Activated CD8-positive, alpha-beta memory T cell treated with anti-CD3 and anti-CD28 coated beads, Interleukin-2, amount 50 U/mL, for 48 hours (primary cell): ENCODE data around the gene RPL26.

Experiments
- DNase-seq: peaks from one replicate; pipeline ENCODE4 v3.0.0-alpha.2; 2020

The RPL26 gene

DNA sequence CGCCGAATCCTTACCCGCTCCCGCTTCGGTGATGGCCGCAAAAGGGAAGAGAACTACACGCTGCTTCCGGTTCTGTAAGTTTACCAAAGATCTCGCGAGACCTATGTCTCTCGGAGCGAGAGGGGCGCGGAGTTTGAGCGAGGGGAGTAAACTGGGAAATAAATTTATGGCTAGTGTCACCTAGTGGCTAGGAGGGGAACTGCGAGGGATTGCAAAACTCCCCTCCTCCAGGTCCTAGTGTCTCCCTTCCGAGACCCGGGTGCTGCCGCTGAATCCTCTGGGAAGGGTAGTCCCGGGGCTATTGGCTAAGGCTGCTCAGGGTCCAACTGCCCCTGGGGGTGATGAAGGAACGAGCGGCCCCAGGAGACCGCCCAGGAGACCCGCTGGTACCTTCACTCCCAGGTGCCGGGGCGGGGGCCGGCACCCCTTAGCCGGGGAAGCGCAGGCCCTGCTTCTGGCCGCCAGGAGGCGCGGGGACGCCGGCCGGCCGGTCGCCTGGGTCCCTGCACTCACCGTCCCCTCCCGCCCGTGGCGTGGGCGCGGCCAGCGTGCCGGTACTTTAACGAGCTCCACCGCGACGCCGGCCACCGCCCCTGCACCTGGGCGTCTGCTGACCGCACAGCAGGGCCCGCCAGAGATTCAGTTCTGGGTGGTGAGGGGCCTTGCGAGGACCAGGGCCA lies at the start of gene RPL26:
TSS of gene RPL26 (minus strand) at position 51 of the 680 bp plus-strand sequence. CDS start 883 bp downstream, outside the sequence.
- DNase-seq: peak; percentile 93

DNA sequence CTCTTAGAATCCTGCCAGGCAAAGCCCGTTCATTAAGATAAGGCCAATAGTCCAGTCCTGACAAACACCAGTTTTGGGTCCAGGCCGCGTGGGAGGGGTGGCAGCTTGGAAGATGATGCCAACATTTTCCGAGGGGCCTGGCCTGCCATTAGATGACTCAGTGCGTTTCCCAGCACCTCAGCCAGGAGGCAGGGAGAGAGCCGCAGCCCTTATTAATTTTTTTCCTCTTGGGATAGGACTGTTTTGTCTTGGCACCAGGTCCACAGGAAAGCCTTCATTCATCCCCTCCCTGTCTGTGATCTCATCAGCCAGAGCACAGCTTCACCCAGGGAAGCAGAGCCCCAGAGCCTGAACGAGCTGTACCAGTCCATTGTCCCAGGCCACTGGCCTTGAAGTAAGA lies 48.0 kb upstream of the RPL26 start:
- DNase-seq: no peak

DNA sequence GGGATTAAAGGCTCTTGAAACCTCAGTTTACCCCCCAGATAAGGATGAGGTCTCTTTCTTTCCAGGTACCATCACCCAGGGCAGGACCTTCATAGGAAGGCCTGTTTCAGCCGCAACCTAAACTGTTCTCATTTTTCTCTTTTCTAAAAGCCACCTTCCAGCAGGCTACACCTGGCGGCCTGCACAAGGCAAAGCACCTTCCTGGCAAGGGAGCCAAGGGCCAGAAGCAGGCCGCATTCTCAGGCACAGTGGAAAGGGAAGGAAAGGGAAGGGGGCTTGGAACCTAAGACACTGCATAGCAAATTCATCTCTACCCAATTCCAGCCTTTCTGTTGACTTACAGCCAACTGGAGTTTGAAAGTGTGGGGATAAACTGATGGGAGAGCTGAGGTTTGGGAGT lies 43.8 kb upstream of the RPL26 start:
- no peak for DNase-seq

DNA sequence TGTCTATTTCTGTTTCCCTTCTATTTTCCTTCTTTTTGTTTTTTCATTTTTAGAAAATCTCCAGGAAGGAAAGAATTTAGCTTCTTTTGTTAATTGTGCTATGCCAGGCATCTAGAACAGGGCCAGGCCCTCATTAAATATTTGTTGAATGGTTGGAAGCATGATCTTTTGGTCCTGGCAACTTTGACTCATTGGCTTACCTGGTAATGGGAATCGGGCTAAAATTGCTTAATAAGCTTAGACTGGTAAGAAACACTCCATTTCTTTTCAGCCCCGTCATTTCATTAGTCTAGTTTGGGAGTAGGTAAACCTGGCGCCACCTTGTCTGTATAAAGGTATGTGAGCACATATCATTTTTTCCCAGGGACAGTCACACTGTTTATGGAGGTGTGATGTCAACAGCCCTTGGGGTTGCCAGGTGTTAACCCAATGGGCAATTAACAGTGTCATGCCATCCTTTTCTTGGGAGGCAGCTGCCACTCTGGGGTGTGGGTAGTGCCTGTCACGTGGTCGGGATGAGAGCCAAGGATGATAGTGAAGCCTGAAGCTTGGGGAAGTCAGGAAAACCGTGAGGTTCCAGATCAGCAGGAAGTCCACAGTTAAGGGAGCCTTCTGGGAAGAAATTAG lies 43.2 kb upstream of the RPL26 start:
- no peak for DNase-seq

DNA sequence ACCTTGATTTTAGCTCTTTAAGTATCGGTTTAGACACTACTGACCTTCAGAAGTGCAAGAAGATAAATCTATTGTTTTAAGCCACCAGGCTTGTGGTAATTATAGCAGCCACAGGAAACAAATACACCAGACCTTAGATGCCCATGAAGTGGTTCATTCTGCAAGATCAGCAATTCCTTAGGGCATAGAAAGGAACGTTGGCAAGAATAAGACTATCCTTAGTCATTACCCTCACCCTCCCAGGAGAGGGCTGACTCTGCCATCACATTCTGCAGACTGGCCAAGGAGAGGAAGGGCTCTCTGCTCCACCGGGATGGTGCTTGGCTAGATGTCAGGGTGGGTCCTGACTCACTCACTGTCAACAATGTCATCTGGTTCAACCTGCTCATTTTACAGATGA lies 38.6 kb upstream of the RPL26 start:
- DNase-seq: no peak

DNA sequence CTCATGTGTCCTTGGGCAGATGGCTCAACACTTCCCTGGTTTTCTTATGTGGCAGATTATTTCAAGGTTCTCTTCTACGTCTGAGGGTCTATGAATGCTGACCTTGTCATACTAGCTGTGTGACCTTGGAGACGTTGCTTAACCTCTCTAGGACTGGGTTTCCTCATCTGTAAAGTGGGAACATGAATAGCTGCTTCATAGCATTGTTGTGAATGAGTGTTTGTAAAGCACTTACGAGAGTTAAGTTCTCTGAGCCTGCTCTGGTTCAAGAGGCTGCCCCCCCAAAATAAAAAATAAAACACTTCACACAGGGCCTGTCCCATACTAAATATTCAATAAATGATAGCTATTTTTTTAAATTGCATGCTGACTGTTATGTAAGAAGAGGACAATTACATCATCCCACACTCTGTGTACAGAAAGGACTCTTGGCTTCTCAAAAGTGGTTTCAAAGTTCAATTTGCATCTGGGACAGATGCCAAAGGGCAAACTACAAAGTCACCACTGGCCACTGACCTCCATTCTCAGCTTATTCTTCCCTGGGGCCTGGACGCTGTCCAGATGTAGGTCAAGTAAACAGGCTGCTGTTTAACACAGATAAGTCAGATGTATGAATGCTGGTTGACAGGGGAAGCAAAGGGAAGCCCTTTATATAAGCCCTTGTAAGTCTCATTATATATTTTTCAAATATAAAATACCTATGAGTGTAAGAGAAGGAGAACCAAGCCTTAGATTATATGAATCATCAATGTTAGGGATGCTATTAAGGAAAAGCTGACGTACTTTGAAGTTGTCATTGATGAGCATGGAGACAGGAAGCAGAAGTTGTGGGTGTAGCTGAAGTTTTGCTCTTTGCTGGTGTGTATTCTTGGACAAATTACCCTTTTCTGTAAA lies 37.3 kb upstream of the RPL26 start:
- no peak for DNase-seq

DNA sequence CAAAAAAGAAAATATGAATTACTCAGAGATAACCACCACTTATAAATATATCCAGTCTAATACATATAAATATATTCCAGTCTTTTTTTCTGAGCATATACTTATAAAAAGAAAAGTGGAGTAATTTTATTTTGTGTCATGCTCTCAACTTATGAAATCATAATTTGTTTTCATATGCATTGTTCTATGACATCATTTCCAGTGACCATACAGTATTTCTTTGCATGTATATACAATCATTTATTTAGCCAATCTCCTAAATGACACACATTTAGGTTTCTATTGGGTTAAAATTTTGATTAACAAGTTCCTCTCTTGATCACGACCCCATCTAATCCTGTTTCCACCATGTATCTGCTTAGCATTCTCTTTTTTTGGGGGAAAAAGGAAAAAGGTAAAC lies 36.3 kb upstream of the RPL26 start:
- no peak for DNase-seq

DNA sequence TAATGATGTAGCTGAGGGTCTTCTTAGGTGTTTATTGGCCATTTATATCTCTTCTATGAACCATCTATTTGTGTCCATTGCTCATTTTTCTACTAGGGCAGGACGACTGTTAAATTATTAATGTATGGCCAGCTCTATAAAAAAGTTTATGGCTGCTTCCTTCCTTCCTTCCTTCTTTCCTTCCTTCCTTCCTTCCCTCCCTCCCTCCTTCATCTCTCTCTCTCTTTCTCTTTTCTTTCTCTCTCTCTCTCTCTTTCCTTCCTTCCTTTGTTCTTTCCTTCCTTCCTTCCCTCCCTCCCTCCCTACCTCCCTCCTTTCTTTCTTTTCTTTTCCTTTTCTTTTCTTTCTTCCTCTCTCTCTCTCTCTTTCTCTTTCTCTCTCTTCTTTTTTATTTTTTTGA lies 35.5 kb upstream of the RPL26 start:
- no peak for DNase-seq

DNA sequence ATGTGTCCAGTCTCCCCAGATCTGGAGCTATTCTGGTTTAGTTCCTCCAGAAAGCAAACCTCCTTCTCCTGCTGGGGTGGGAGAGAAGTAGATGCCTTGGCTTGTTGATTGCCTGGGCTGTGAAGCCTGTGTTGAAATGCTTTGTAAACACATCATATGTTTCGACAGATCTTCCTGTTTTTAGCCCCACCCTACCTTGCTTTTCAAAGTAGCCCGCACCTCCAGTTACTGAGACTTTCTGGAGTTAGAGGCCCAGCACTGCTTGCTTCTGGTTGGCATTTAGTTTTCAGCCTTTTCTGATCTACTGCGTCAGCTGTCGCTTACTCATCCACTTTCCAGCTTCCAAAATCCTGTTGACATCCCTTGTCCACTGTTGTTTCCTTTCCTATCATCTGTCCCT lies 34.8 kb upstream of the RPL26 start:
- no peak for DNase-seq

DNA sequence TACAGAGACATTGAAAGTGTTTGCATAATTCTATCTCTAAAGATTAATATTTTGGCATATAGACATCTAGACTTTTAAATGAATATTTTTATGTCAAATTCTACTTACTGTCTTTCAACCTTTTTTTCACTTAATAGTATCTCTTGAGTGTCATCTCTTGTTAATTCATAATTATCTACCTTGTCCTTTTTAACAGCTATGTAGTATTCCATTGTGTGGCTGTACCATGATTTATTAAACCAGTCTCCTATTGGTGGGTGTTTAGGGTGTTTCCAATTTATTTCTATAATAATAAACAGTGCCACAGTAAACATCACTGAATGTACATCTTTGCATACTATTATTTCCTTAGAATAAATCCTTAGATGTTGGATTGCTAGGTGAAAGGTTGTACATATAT lies 30.9 kb upstream of the RPL26 start:
- DNase-seq: no peak

DNA sequence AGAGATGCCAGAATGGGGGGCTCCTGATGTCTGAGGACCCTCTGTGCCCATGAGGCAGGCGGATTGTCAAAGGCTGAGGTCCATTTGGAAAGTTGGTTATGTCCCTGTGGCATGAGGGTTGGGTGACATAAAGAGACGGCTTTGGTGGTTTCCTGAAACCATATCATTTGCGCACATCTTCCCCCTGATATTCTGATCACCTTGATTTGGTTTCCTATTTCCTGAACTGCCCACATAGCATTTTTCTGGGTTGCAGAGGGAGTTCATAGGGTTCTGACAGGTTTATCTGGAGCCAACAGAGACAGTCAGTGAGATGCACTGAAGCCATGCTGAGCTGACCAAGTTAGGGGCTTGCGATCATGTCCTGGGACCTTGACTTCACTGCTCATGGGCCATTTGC lies 30.3 kb upstream of the RPL26 start:
- no peak for DNase-seq

DNA sequence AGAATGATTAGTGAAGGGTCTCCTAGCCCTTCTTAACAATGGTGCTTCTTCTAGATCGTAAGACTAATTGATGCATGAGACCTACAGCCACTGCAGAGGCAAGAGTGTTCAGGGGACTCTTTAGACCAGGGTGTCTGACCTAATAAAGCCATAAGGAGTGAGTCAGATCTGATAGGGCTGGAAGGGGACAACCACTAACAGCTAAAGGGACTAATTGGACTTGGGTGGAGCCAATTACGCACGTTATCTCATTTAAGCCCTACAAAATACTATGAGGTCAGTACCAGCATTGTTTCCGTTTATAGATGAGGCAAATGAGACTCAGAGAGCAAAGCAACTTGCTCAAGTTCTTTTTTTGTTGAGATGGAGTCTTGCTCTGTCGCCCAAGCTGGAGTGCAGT lies 29.1 kb upstream of the RPL26 start:
- DNase-seq: no peak

DNA sequence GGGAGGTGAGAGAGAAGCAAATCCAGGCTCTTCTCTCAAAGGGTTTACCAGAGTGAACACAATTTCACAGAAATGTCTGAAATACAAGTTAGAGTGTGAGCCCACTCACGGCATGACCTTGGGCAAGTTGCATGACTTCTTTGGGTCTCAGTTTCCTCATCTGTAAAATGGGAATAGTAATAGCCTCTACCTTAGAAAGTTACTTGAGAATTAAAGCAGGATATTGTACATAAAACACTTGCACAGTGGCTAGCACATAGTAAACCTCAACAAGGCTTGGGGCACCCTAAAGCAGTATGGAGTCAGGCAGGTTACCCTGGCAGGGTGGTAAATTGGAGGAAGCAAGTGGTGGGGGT lies 27.9 kb upstream of the RPL26 start:
- DNase-seq: no peak

DNA sequence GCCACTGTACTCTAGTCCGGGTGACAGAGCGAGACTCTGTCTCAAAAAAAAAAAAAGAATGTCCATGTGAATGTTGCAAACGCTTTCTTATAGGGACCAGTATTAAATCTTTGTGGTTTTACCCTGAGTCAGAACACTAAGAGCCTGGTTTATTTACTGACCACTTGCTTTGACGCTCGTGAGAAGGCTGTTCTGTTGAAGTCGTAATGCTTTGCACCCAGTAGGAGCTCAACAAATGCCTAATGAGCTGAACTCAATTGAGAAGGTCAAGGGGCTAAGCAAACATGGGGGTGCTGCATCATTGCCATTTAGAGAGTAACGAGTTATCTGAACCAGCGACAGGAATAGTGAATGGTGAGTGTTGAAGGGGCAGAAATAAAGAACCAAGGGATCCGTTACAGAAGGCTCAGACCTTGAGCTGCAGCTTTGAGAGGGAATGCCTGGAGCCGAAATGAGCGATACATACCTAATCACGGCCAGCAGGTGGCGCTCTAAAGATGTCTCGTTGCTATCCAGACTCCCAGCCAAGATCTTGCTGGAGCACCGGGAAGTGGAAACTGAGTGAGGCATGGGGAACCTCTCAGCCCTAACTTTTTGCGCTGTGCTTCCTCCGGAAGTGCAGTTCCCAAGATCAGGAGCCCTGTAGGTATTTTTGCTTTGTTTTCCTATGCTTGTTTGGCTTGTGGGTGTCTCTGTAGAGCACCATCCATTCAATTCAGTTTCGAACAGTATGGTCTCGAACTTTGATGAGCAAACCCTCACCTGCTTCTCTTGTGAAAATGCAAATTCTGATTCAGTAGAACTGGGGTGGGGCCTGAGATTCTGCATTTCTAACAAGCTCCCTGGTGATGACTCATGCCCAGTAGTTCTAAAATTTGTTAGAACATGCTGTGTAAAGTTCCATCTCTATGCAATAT lies 27.2 kb upstream of the RPL26 start:
- peak; percentile 94 for DNase-seq

DNA sequence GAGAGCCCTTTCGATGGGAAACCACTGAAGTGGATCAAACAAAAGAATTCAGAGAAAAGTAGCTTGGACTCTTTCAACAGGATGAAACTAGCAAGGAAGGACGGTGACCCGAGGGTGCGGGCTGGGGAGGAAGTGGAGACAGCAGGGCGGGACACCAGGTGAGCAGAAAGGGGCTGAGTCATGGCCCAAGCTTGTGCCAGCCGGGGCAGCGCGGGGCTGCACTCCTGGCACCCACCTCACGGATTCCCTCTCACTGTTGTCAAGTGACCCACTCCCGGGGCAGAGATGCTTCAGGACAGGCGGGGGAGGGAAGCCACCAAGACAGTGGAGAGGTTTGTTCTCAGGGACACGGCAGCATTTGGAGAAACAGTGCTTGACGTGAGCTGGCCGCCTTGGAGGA lies 25.4 kb upstream of the RPL26 start:
- DNase-seq: no peak

DNA sequence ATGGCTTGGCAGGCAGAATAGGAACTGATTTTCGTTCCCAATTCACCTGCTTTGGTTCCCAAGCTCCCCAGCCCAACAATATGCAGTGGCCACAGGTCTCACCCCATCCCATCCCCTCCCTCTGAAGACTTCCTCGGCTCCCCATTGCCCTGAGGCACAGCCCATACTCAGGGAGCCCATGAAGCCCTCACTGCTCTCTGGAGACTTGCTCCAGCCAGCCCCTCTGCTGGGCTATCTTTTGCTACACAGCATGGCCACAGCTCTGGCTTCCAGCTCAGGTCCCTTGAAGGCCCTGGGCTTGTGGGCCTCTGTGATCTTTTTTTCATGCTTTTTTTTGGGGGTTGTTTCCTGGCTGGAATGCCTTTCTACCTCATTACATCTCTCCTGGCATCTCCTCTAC lies 23.2 kb upstream of the RPL26 start:
- no peak for DNase-seq

DNA sequence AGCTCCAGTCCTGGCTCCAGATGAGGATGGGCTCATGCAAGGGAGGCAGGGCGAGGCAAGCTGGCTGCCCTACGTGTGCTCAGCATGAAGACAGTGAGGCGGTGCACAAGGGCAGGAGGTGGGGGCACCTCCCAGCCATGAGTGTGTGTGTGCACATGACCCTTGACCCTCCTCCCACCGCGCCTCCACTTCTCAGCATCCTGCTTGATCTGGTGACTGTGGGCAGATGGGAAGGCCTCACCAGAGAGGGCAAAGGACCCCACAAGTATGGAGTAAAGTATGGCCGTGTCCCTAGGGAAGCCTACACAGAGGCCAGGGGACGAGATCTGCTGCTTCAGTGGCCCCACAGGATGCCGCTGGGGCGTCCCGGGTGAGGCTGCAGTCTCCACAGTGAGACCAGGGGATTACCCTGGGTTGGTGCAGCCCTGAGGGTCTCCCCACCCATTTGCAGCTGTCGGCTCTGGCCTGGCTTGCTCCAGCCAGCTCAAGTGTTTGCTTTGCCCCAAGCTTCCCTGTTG lies 22.6 kb upstream of the RPL26 start:
- no peak for DNase-seq

DNA sequence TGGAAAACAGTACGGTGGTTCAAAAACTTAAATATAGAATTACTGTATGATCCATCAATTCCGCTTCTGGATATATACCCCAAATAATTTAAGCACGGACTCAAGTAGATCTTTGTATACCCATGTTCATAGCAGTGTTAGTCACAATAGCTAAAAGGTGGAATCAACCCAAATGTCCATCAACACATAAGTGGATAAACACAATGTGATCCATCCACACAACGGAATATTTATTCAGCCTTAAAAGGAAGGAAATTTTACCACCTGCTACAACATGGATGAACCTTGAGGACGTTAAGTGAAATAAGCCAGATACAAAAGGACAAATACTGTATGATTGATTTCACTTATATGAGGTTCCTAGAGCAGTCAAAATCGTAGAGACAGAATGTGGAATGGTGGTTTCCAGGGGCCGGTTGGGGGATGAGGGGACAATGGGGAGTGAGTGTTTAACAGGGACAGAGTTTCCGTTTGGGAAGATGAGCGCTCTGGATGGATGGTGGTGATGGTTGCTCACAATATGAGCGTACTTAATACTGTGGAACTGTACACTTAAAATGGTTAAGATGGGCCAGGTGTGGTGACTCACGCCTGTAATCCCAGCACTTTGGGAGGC lies 20.0 kb upstream of the RPL26 start:
- DNase-seq: no peak

DNA sequence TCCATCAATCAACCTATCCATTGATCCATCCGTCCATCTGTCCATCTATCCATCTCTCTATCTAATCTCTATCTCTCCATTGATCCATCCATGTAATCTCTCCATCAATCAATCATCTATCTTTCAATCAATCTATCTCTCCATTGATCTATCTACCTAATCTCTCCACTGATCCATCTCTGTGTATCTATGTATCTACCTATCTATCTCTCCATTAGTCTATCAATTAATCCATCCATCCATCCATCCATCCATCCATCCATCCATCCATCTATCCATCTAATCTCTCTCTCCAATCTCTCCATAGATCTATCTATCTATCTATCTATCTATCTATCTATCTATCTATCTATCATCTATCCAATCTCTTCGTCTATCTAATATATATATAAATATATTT lies 18.1 kb upstream of the RPL26 start:
- DNase-seq: no peak

DNA sequence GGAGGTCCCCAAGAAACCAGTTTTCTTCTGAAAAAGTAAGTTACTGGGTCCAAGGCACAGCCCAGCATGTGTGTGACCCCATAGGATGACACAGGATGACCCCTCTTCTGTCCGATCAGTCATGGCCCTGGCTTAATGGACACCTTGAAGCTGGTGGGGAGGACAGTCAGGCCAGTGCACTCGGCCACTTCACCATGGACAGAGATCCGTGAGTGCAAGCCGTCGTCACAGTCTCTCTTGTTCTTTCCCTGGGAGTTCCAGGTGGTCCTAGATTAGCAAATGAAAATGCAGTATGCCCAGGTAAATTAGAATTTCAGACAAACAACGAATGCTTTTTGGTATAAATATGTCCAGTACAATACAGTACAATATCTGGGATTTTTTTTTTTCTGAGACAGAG lies 16.0 kb upstream of the RPL26 start:
- no peak for DNase-seq

DNA sequence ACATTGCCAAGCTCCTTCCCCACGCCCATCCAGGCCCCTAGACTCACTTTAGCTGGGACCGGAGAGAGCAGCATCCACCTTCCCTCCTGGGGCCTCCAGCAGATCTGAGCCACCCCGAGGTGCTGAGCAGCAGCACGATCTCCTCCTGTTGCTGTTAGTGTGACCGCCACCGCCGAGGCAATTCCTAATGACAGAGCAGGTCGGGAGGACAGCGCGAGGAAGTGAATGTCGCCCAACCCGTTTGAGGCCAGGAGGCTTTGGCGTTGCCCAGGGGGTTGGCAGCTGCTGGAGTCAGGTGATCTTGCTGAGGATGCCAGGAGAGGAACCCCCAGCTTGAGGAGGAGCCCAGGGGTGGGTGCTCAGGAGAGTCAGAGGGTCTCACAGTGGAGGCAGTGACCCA lies 14.6 kb upstream of the RPL26 start, which contains the start of gene RNF222:
TSS of gene RNF222 (minus strand) at position 192 of the 400 bp plus-strand sequence. CDS start 4,366 bp downstream, outside the sequence.
- no peak for DNase-seq

DNA sequence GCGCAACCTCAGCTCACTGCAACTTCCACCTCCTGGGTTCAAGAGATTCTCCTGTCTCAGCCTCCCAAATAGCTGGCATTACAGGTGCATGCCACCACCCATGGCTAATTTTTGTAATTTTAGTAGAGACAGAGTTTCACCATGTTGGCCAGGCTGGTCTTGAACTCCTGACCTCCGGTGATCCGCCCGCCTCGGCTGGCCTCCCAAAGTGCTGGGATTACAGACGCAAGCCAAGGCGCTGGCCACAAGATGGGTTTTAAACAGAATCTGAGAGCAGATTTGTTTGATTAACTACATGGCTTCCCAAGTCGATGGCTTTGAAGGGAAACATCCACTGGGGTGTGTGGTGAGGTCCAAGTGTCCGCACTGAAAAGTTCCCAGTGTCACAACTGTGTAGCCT lies 11.5 kb upstream of the RPL26 start:
- peak; percentile 6 for DNase-seq
